SK-N-SH treated with all-trans-retinoic acid at 6 μM for 48 hours (cell line): ENCODE results near the gene KRTAP12-2.

Experiments
- ATAC-seq: fragments of 200-7000 bp; cut with Tn5 transposase; 3 replicates; pipeline ENCODE4 v1.9.1; 2020; ENCODE audit warnings: mild to moderate bottlenecking, moderate library complexity
- CREB5 ChIP-seq: fragments of 250-450 bp; sonication (Bioruptor Pico); IDR thresholded peaks from 2 replicates; pipeline ENCODE4 v1.5.1; 2020; ENCODE audit warnings: low read depth, mild to moderate bottlenecking, moderate library complexity
- CSRNP3 ChIP-seq: fragments of 250-450 bp; sonication (Bioruptor Pico); IDR thresholded peaks from 2 replicates; pipeline ENCODE4 v1.5.1; 2021; ENCODE audit warnings: mild to moderate bottlenecking, moderate library complexity
- ESRRG ChIP-seq: fragments of 250-450 bp; sonication (Bioruptor Pico); IDR thresholded peaks from 2 replicates; pipeline ENCODE4 v1.6.1; 2021; ENCODE audit warnings: mild to moderate bottlenecking
- GLIS3 ChIP-seq: fragments of 250-450 bp; sonication (Bioruptor Pico); IDR thresholded peaks from 2 replicates; pipeline ENCODE4 v1.5.0; 2020; ENCODE audit warnings: mild to moderate bottlenecking, moderate library complexity
- OSR1 ChIP-seq: fragments of 250-450 bp; sonication (Bioruptor Pico); IDR thresholded peaks from 2 replicates; pipeline ENCODE4 v1.8.0; 2022; ENCODE audit warnings: moderate library complexity, mild to moderate bottlenecking, inconsistent platforms
- RARB ChIP-seq: fragments of 250-450 bp; sonication (Bioruptor Pico); IDR thresholded peaks from 2 replicates; pipeline ENCODE4 v1.8.0; 2021; ENCODE audit warnings: mild to moderate bottlenecking, moderate library complexity
- TCF4 ChIP-seq: fragments of 250-450 bp; sonication (Bioruptor Pico); IDR thresholded peaks from 2 replicates; pipeline ENCODE4 v1.8.0; 2021; ENCODE audit warnings: mild to moderate bottlenecking, moderate library complexity, borderline replicate concordance
- TOX ChIP-seq: fragments of 250-450 bp; sonication (Bioruptor Pico); IDR thresholded peaks from 2 replicates; pipeline ENCODE4 v1.8.0; 2021; ENCODE audit warnings: mild to moderate bottlenecking, moderate library complexity, borderline replicate concordance
- TSHZ2 ChIP-seq: fragments of 250-450 bp; sonication (Bioruptor Pico); IDR thresholded peaks from 2 replicates; pipeline ENCODE4 v1.5.0; 2020; ENCODE audit warnings: mild to moderate bottlenecking, moderate library complexity
- ZFP3 ChIP-seq: fragments of 250-450 bp; sonication (Bioruptor Pico); IDR thresholded peaks from 2 replicates; pipeline ENCODE4 v1.5.0; 2020; ENCODE audit warnings: mild to moderate bottlenecking, moderate library complexity
- ZFP30 ChIP-seq: fragments of 450-650 bp; formaldehyde crosslinking; IDR thresholded peaks from 2 replicates; pipeline ENCODE4 v1.5.0; 2022; ENCODE audit warnings: mild to moderate bottlenecking, moderate library complexity
- ZNF565 ChIP-seq: fragments of 450-650 bp; formaldehyde crosslinking; conservative IDR thresholded peaks from 2 replicates; pipeline ENCODE4 v1.5.0; 2020; ENCODE audit warnings: low read depth, mild to moderate bottlenecking, moderate library complexity
- ZNF70 ChIP-seq: fragments of 450-650 bp; formaldehyde crosslinking; IDR thresholded peaks from 2 replicates; pipeline ENCODE4 v1.5.0; 2020; ENCODE audit warnings: mild to moderate bottlenecking, moderate library complexity
- ZNF8 ChIP-seq: fragments of 450-650 bp; formaldehyde crosslinking; IDR thresholded peaks from 2 replicates; pipeline ENCODE4 v1.5.0; 2020; ENCODE audit warnings: mild to moderate bottlenecking, moderate library complexity
- TF ChIP-seq, protein P1 (sequence below): fragments of 250-450 bp; sonication (Bioruptor Pico); IDR thresholded peaks from 2 replicates; pipeline ENCODE4 v1.8.0; 2021; ENCODE audit warnings: low read depth, mild to moderate bottlenecking, moderate library complexity, borderline replicate concordance
- TF ChIP-seq, protein P2 (sequence below): fragments of 250-450 bp; sonication (Bioruptor Pico); IDR thresholded peaks from 2 replicates; pipeline ENCODE4 v1.8.0; 2020; ENCODE audit warnings: mild to moderate bottlenecking, moderate library complexity, borderline replicate concordance

KRTAP12-2 gene

DNA sequence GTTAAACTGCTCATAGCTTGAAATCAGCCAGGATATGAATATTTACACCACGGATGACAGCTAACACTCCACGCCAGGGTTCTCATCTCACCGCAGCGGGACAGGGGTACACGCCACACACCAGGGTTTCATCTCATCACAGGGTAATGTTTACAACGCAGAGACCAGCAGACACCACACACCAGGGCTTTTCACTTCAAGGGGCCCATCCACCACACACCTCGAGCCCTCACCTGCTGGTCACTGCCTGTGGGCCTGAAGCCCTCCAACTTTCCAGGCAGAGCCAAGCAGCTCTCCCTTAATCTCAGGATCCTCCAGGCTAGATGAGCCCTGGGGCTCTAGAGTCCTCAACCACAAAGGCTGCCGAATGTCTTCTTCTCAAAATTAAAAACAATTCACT lies 28.9 kb upstream of the KRTAP12-2 start:
- ATAC-seq, result no peak
- TF ChIP-seq ESRRG (CRISPR knock-in tag) (no peak), OSR1 (CRISPR knock-in tag) (no peak), TCF4 (CRISPR knock-in tag) (no peak), TOX (CRISPR knock-in tag) (no peak), ZNF8 (CRISPR knock-in tag) (no peak), CREB5 (CRISPR knock-in tag) (no peak), RARB (CRISPR knock-in tag) (no peak), GLIS3 (CRISPR knock-in tag) (no peak), CSRNP3 (no peak)
- TF ChIP-seq, protein P1, sequence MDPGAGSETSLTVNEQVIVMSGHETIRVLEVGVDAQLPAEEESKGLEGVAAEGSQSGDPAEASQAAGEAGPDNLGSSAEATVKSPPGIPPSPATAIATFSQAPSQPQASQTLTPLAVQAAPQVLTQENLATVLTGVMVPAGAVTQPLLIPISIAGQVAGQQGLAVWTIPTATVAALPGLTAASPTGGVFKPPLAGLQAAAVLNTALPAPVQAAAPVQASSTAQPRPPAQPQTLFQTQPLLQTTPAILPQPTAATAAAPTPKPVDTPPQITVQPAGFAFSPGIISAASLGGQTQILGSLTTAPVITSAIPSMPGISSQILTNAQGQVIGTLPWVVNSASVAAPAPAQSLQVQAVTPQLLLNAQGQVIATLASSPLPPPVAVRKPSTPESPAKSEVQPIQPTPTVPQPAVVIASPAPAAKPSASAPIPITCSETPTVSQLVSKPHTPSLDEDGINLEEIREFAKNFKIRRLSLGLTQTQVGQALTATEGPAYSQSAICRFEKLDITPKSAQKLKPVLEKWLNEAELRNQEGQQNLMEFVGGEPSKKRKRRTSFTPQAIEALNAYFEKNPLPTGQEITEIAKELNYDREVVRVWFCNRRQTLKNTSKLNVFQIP, result no peak
- TF ChIP-seq, protein P2, sequence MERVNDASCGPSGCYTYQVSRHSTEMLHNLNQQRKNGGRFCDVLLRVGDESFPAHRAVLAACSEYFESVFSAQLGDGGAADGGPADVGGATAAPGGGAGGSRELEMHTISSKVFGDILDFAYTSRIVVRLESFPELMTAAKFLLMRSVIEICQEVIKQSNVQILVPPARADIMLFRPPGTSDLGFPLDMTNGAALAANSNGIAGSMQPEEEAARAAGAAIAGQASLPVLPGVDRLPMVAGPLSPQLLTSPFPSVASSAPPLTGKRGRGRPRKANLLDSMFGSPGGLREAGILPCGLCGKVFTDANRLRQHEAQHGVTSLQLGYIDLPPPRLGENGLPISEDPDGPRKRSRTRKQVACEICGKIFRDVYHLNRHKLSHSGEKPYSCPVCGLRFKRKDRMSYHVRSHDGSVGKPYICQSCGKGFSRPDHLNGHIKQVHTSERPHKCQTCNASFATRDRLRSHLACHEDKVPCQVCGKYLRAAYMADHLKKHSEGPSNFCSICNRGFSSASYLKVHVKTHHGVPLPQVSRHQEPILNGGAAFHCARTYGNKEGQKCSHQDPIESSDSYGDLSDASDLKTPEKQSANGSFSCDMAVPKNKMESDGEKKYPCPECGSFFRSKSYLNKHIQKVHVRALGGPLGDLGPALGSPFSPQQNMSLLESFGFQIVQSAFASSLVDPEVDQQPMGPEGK (CRISPR knock-in tag), result no peak

- TF ChIP-seq, protein P2 (CRISPR knock-in tag), result no peak
- TF ChIP-seq TSHZ2 (no peak), ZNF565 (CRISPR knock-in tag) (no peak), ZNF8 (CRISPR knock-in tag) (no peak), OSR1 (CRISPR knock-in tag) (no peak), ZNF70 (no peak), CSRNP3 (no peak), ZFP3 (no peak), ZFP30 (CRISPR knock-in tag) (no peak), GLIS3 (CRISPR knock-in tag) (no peak)
- TF ChIP-seq, protein P1, result no peak
- no peak for ATAC-seq
These were observed 28.5 kb upstream of the KRTAP12-2 start for GRCh38 chr21:44695184-44695583.
